ENCODE measurements around the gene COLEC12. TPM values are rescaled to one million over a fixed set of nuclear protein-coding genes. Genes with fewer than 3 reads are reported as not detected.

The COLEC12 gene
- total and polyA plus RNA-seq, 2 experiments from 2014 or later, result 61.1 to 69.0 TPM

GRCh38 chr18:490624-491023 is 9.9 kb downstream of the COLEC12 start:
- H3K4me1 ChIP-seq (ENCODE audit: low read depth), result peaks cover 35% of the 10 kb centered on the region
- DNase-seq (ENCODE audit: low read depth in 1 of 2, low spot score in 1 of 2), result peak in 1 of 2 donors; percentile 50
- H3K4me3 ChIP-seq, result no peak overlapping the region
- H3K27me3 ChIP-seq, result no peaks in the 10 kb centered on the region
- H3K27ac ChIP-seq, result peak overlapping the region; percentile 48
- TF ChIP-seq, protein P1, sequence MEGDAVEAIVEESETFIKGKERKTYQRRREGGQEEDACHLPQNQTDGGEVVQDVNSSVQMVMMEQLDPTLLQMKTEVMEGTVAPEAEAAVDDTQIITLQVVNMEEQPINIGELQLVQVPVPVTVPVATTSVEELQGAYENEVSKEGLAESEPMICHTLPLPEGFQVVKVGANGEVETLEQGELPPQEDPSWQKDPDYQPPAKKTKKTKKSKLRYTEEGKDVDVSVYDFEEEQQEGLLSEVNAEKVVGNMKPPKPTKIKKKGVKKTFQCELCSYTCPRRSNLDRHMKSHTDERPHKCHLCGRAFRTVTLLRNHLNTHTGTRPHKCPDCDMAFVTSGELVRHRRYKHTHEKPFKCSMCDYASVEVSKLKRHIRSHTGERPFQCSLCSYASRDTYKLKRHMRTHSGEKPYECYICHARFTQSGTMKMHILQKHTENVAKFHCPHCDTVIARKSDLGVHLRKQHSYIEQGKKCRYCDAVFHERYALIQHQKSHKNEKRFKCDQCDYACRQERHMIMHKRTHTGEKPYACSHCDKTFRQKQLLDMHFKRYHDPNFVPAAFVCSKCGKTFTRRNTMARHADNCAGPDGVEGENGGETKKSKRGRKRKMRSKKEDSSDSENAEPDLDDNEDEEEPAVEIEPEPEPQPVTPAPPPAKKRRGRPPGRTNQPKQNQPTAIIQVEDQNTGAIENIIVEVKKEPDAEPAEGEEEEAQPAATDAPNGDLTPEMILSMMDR (IDR thresholded peaks at IDR 0.05; ENCODE audit: low read depth, low read length), result no peak
- H3K9me3 ChIP-seq (ENCODE audit: low read depth), result no peaks in the 10 kb centered on the region
- H3K36me3 ChIP-seq, result no peaks in the 10 kb centered on the region

- no peaks in the 10 kb centered on the region for H3K9me3 ChIP-seq (ENCODE audit: low read depth)
- DNase-seq (ENCODE audit: low read depth in 1 of 2, low spot score in 1 of 2), result peak in 1 of 2 donors; percentile 35
- peaks cover 31% of the 10 kb centered on the region for H3K4me1 ChIP-seq (ENCODE audit: low read depth)
- H3K27me3 ChIP-seq, result no peaks in the 10 kb centered on the region
- H3K36me3 ChIP-seq, result no peaks in the 10 kb centered on the region
- TF ChIP-seq, protein P1 (IDR thresholded peaks at IDR 0.05; ENCODE audit: low read depth, low read length), result no peak
- no peak overlapping the region for H3K4me3 ChIP-seq
- peak overlapping the region; percentile 78 for H3K27ac ChIP-seq
These were observed 10.5 kb downstream of the COLEC12 start for GRCh38 chr18:490024-490366.

GRCh38 chr18:489244-490023 is 11.1 kb downstream of the COLEC12 start:
- H3K4me1 ChIP-seq (ENCODE audit: low read depth), result peaks cover 27% of the 10 kb centered on the region
- TF ChIP-seq, protein P1 (IDR thresholded peaks at IDR 0.05; ENCODE audit: low read depth, low read length), result no peak
- no peaks in the 10 kb centered on the region for H3K9me3 ChIP-seq (ENCODE audit: low read depth)
- peak in 1 of 2 donors; percentile 65 for DNase-seq (ENCODE audit: low read depth in 1 of 2, low spot score in 1 of 2)
- H3K27ac ChIP-seq, result peak overlapping the region; percentile 78
- H3K27me3 ChIP-seq, result no peaks in the 10 kb centered on the region
- no peak overlapping the region for H3K4me3 ChIP-seq
- no peaks in the 10 kb centered on the region for H3K36me3 ChIP-seq

DNA sequence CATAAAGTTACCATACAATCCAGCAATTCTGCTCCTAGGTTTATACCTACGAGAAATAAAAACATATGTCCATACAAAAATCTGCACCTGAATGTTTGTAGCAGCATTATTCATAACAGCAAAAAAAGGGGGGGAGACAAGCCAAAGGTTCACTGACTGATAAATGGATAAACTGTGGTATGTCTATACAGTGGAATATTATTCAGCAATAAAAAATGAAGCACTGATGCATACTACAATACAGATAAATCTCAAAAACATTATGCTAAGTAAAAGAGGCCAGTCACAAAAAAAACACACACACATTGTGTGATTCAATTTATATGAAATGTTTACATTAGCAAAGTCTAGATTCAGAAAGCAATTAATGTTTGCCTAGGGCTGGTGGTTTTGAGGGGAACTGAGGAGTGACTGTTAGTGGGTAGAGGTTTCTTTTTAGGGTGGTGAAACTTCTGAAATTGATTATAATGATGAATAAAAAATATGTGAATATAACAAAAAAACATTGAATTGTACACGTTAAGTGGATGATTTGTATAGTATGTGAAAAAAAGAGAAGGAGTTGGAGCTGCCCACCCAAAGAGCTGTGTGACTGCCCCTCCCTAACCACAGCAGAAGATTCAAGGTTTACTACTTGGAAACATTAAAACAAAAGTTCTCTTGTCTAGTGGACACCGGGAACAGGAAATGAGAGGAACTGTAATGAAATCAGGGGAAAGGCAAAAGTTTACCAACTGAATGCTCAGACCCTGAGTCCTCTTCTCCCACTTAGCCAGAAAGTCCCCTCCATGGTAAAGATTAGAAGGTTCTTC is 13.4 kb downstream of the COLEC12 start:
- Histone ChIP-seq H3K36me3 (no peaks in the 10 kb centered on the region), H3K4me1 (ENCODE audit: low read depth) (peaks cover 20% of the 10 kb centered on the region), H3K4me3 (no peak overlapping the region), H3K9me3 (ENCODE audit: low read depth) (no peaks in the 10 kb centered on the region), H3K27ac (no peak overlapping the region), H3K27me3 (no peaks in the 10 kb centered on the region)
- DNase-seq (ENCODE audit: low read depth in 1 of 2, low spot score in 1 of 2), result peak in 1 of 2 donors; percentile 64
- TF ChIP-seq, protein P1 (IDR thresholded peaks at IDR 0.05; ENCODE audit: low read depth, low read length), result no peak

DNA sequence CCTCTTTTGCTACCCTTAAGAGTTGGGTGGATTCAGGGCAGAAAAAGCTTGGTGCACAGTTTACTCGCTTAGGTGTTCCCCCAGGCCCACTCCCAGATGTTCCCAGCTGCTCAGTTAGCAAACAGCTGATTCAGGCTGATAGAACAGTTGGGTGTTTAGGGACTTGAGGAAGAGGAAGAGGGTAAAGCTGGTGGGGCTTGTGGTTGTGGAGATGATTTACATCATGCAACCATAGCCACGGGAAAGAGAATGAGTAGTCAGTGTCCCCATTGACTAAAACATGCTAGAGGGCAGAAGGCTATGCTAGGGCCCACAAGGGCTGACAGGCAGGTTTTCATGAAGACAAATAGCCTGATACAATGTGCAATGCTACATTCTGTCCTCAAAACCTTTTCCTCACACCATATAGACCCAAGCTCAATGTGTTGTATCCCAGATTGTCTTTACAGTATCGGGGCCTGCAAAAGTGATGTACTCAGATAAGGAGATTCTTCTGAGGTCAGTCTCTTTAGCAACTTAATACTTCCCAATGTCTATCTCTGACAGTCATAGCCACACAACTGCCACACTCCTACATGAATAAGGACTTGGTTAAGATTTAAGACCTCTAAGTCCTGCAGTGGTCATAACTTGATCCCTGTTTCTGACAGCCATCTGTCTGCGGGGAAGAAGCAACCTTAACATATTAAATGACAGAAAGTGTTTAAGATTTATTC is 15.6 kb downstream of the COLEC12 start:
- Histone ChIP-seq H3K36me3 (no peaks in the 10 kb centered on the region), H3K4me1 (ENCODE audit: low read depth) (peaks cover 9% of the 10 kb centered on the region), H3K9me3 (ENCODE audit: low read depth) (no peaks in the 10 kb centered on the region), H3K4me3 (no peak overlapping the region), H3K27ac (no peak overlapping the region), H3K27me3 (no peaks in the 10 kb centered on the region)
- no peak for DNase-seq (ENCODE audit: low read depth in 1 of 2, low spot score in 1 of 2)
- TF ChIP-seq, protein P1 (IDR thresholded peaks at IDR 0.05; ENCODE audit: low read depth, low read length), result no peak
